B cell (primary cell): Measurements from ENCODE around the gene ACOX3. TPM values are rescaled to one million over a fixed set of nuclear protein-coding genes. Genes with fewer than 3 reads are reported as not detected.

Experiments
- ATAC-seq: fragments of 200-7000 bp; cut with Tn5 transposase; one replicate; pipeline ENCODE4 v1.10.0; 2021; ENCODE audit warnings: low read depth, mild to moderate bottlenecking, moderate number of reproducible peaks, moderate library complexity
- CTCF ChIA-PET: fragments of 350-600 bp; sonication (Branson Sonifier 250); formaldehyde crosslinking; loops from one replicate; lab custom pipeline; 2021; ENCODE audit warnings: antibody characterized with exemption, inconsistent platforms; lab: Charles Lee
- POLR2A ChIA-PET: fragments of 350-600 bp; sonication (Branson Sonifier 250); formaldehyde crosslinking; loops from one replicate; lab custom pipeline; 2021; ENCODE audit warnings: antibody characterized with exemption; lab: Charles Lee
- DNase-seq: peaks from one replicate; pipeline ENCODE4 v3.0.0; 2013
- H2AFZ ChIP-seq: 2 replicates; pipeline ENCODE4 v1.6.1; 2012; ENCODE audit warnings: mild to moderate bottlenecking, low read depth, low read length; ENCODE audit not compliant: insufficient read depth, poor library complexity, severe bottlenecking
- H3K27ac ChIP-seq, 2 donors: 1 replicate in 1 of 2; 2 replicates in 1 of 2; pipeline ENCODE4 v1.5.1; 2012 to 2013; ENCODE audit warnings: low read length in 2 of 2, mild to moderate bottlenecking in 2 of 2, moderate library complexity in 1 of 2
- H3K27me3 ChIP-seq, 4 experiments: fragments of 200-600 bp in 1 of 4; sonication (generic) in 1 of 4; replicated peaks in 1 of 4; 1 replicate in 2 of 4; 2 replicates in 2 of 4; pipeline versions ENCODE4 v1.6.1 to v1.7.0; 2013 to 2016; ENCODE audit warnings: low read length in 3 of 4, mild to moderate bottlenecking in 2 of 4, mixed read lengths in 1 of 4, moderate library complexity in 1 of 4; ENCODE audit not compliant: insufficient read depth in 4 of 4, control insufficient read depth in 3 of 4; ENCODE audit errors: control extremely low read depth in 1 of 4
- H3K36me3 ChIP-seq, 2 experiments: replicated peaks in 1 of 2; 1 replicate in 1 of 2; 2 replicates in 1 of 2; pipeline versions ENCODE4 v1.6.1 to v1.7.1; 2013; ENCODE audit warnings: low read length in 1 of 2; ENCODE audit not compliant: insufficient read depth in 2 of 2, control insufficient read depth in 1 of 2; ENCODE audit errors: control extremely low read depth in 1 of 2, extremely low read depth in 1 of 2
- H3K4me1 ChIP-seq, 2 donors: fragments of 200-600 bp in 1 of 2; sonication (generic) in 1 of 2; 1 replicate in 1 of 2; 2 replicates in 1 of 2; pipeline versions ENCODE4 v1.5.1 to v1.6.1; 2013 to 2017; ENCODE audit warnings: low read length in 2 of 2; ENCODE audit not compliant: control insufficient read depth in 2 of 2, insufficient read depth in 2 of 2
- H3K4me2 ChIP-seq: replicated peaks from 2 replicates; pipeline ENCODE3; 2012; ENCODE audit warnings: mild to moderate bottlenecking, low read depth, low read length; ENCODE audit not compliant: poor library complexity, severe bottlenecking
- H3K4me3 ChIP-seq, 5 experiments: fragments of 200-600 bp in 1 of 5; sonication (generic) in 1 of 5; 1 replicate in 3 of 5; 2 replicates in 2 of 5; pipeline versions ENCODE4 v1.5.1 to v1.7.0; 2011 to 2016; ENCODE audit warnings: low read length in 4 of 5, mild to moderate bottlenecking in 4 of 5, low read depth in 2 of 5, control low read depth in 1 of 5, moderate library complexity in 1 of 5; ENCODE audit not compliant: insufficient read depth in 1 of 5; ENCODE audit errors: control extremely low read depth in 1 of 5, extremely low read depth in 1 of 5
- H3K79me2 ChIP-seq: fragments of 200-600 bp; sonication (generic); one replicate; pipeline ENCODE4 v1.6.0; 2016; ENCODE audit warnings: low read length; ENCODE audit not compliant: control insufficient read depth, insufficient read depth
- H3K9ac ChIP-seq: fragments of 200-600 bp; sonication (generic); 2 replicates; pipeline ENCODE4 v1.6.1; 2017; ENCODE audit warnings: mild to moderate bottlenecking, low read length, moderate library complexity
- H3K9me3 ChIP-seq, 3 donors: one replicate each; pipeline versions ENCODE4 v1.6.1 to v1.7.1; 2013; ENCODE audit warnings: low read length in 2 of 3; ENCODE audit not compliant: control insufficient read depth in 2 of 3, insufficient read depth in 1 of 3; ENCODE audit errors: control extremely low read depth in 1 of 3
- H4K20me1 ChIP-seq: 2 replicates; pipeline ENCODE4 v1.6.0; 2012; ENCODE audit warnings: mild to moderate bottlenecking, low read length; ENCODE audit not compliant: insufficient read depth, control insufficient read depth, poor library complexity, severe bottlenecking
- H3K27ac Mint-ChIP-seq: one replicate; pipeline ENCODE4 v1.8.0; 2021; ENCODE audit warnings: mixed read lengths
- H3K27me3 Mint-ChIP-seq: one replicate; pipeline ENCODE4 v1.8.0; 2021; ENCODE audit warnings: mixed read lengths
- H3K4me1 Mint-ChIP-seq: one replicate; pipeline ENCODE4 v1.8.0; 2021; ENCODE audit warnings: mixed read lengths
- H3K4me3 Mint-ChIP-seq: one replicate; pipeline ENCODE4 v1.8.0; 2021; ENCODE audit warnings: mixed read lengths
- H3K9me3 Mint-ChIP-seq: one replicate; pipeline ENCODE4 v1.8.0; 2022; ENCODE audit warnings: mixed read lengths; ENCODE audit not compliant: insufficient read depth
- EZH2 ChIP-seq: IDR thresholded peaks from 2 replicates; pipeline ENCODE4 v1.6.1; 2012; ENCODE audit warnings: borderline replicate concordance, low read depth, mild to moderate bottlenecking, moderate library complexity, low read length; ENCODE audit not compliant: insufficient read depth, poor library complexity, severe bottlenecking
- WGBS: methylation state at CpG from one replicate; pipeline ENCODE4 v1.1.5; 2013; ENCODE audit warnings: missing lambda C conversion rate; ENCODE audit not compliant: insufficient coverage; 5-methylcytosine and 5-hydroxymethylcytosine counted together
- intact Hi-C: fragments of 100-400 bp; cut with micrococcal nuclease; formaldehyde crosslinking; loops from one replicate; pipeline ENCODE4 v1.10.0; 2022
- polyA plus RNA-seq: library from polyadenylated mRNA; depleted of rRNA; stranded (reverse); fragments of >200 nt; gene quantifications from 2 replicates; pipeline ENCODE4 v1.2.3, GENCODE V29; 2012
- total RNA-seq, 2 donors: library from RNA; stranded (reverse); fragments of 120-200 nt in 1 of 2; gene quantifications; 1 replicate in 1 of 2; 2 replicates in 1 of 2; pipeline versions ENCODE4 v1.2.3 to v1.2.4, GENCODE V29; 2013 to 2022
- TF ChIP-seq, protein P1 (sequence below): fragments of 200-600 bp; IDR thresholded peaks from one replicate; pipeline ENCODE4 v1.8.0; 2022; ENCODE audit warnings: antibody characterized with exemption, mild to moderate bottlenecking

ACOX3 gene
- total and polyA plus RNA-seq, 2 donors (not counting 1 experiment from before 2014, with no cell fraction given): 4.6 to 23.1 TPM

DNA sequence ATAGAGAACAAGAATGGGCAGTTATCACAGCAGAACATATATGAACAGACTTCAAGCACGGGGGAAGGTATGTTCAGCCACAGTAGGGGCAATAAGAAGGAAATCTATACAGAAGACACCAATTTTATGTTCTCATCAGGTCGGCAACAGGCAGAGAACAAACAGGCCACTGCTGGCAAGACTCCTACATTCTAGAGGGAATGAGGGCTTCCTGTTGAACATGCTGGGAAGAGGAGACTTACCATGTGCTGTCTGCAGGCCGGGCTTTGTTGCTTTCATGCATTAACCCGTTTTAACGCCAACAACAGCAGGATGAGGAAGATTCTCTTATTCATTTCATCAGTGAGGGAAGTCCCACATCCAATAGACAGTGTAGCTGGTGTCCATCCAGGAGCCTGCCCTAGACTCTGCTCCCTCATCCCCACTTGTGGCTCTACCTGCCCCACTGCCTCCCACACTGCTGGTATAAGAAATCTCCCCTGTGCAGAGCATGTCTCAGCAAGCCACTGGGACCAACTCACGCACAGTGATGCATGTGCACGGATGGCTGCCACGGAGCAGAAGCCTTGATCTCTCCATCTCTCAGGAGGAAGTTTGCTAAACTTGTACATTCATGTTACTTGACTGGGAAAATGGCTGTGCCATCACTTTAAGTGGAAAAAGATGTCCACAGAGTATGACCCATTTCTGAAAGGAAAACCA is 84.5 kb downstream of the ACOX3 start:
- no peak overlapping the region for H3K9ac ChIP-seq
- H3K4me1 ChIP-seq: no peaks in the 10 kb centered on the region
- ChIA-PET POLR2A (no interaction called here), CTCF (no interaction called here)
- Mint-ChIP-seq H3K4me1 (no peaks in the 10 kb centered on the region), H3K9me3 (peaks cover 2% of the 10 kb centered on the region), H3K27me3 (peaks cover 9% of the 10 kb centered on the region), H3K27ac (no peak overlapping the region), H3K4me3 (no peak overlapping the region)
- 96% methylated on average over 4 of the region's 8 CpGs for WGBS
- no peaks in the 10 kb centered on the region for H4K20me1 ChIP-seq
- H3K27me3 ChIP-seq: peaks cover 0 to 3% (median 0%) of the 10 kb centered on the region in 4 experiments
- intact Hi-C loops: no loop called here
- ATAC-seq (no peak), DNase-seq (no peak)
- TF ChIP-seq EZH2: no peak
- TF ChIP-seq, protein P1, sequence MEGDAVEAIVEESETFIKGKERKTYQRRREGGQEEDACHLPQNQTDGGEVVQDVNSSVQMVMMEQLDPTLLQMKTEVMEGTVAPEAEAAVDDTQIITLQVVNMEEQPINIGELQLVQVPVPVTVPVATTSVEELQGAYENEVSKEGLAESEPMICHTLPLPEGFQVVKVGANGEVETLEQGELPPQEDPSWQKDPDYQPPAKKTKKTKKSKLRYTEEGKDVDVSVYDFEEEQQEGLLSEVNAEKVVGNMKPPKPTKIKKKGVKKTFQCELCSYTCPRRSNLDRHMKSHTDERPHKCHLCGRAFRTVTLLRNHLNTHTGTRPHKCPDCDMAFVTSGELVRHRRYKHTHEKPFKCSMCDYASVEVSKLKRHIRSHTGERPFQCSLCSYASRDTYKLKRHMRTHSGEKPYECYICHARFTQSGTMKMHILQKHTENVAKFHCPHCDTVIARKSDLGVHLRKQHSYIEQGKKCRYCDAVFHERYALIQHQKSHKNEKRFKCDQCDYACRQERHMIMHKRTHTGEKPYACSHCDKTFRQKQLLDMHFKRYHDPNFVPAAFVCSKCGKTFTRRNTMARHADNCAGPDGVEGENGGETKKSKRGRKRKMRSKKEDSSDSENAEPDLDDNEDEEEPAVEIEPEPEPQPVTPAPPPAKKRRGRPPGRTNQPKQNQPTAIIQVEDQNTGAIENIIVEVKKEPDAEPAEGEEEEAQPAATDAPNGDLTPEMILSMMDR: no peak
- no peak overlapping the region for H3K4me3 ChIP-seq
- no peaks in the 10 kb centered on the region for H3K79me2 ChIP-seq
- no peaks in the 10 kb centered on the region for H3K36me3 ChIP-seq
- H2AFZ ChIP-seq: no peak overlapping the region
- peaks cover 0 to 9% (median 0%) of the 10 kb centered on the region in 3 donors for H3K9me3 ChIP-seq
- no peak overlapping the region for H3K4me2 ChIP-seq
- no peak overlapping the region for H3K27ac ChIP-seq

DNA sequence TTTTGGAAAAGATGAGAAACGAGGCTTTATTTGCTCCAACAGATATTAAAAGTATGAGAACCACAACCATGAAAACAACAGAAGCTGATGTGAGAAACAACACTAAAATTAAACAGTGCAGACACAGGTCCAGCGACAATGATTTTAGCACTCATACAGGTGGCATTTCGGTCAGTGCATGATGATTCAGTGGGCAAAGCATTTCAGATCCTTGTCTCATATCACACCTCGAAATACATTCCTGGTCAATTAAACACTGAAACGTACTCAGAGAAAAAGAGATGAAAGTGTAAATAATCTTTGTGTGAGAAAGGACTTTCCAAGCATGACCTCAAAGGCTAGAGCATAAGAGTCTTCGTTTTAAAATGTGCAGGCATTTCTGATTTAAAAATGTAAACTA is 85.2 kb downstream of the ACOX3 start:
- H3K27me3 Mint-ChIP-seq: peaks cover 9% of the 10 kb centered on the region

More for the DNA sequence above, 85.2 kb downstream of the ACOX3 start:
- ChIA-PET POLR2A (no interaction called here), CTCF (no interaction called here)
- Mint-ChIP-seq H3K4me3 (no peak overlapping the region), H3K9me3 (peaks cover 2% of the 10 kb centered on the region), H3K27ac (no peak overlapping the region), H3K4me1 (no peaks in the 10 kb centered on the region)
- Histone ChIP-seq H3K27me3 (peaks cover 0 to 3% (median 0%) of the 10 kb centered on the region in 4 experiments), H2AFZ (no peak overlapping the region), H3K79me2 (no peaks in the 10 kb centered on the region), H3K9ac (no peak overlapping the region), H3K4me2 (no peak overlapping the region), H4K20me1 (no peaks in the 10 kb centered on the region), H3K4me3 (no peak overlapping the region), H3K9me3 (peaks cover 0 to 9% (median 0%) of the 10 kb centered on the region in 3 donors), H3K27ac (no peak overlapping the region), H3K36me3 (no peaks in the 10 kb centered on the region), H3K4me1 (no peaks in the 10 kb centered on the region)
- no CpG with 5 or more reads among the region's 6 CpGs for WGBS
- ATAC-seq (no peak), DNase-seq (no peak)
- intact Hi-C loops: no loop called here
- TF ChIP-seq, protein P1: no peak
- no peak for TF ChIP-seq EZH2
